ENCODE data around the gene EHBP1L1.
A peak's percentile ranks its signal among the peaks of the same experiment; 100 is the strongest.

The EHBP1L1 gene

DNA sequence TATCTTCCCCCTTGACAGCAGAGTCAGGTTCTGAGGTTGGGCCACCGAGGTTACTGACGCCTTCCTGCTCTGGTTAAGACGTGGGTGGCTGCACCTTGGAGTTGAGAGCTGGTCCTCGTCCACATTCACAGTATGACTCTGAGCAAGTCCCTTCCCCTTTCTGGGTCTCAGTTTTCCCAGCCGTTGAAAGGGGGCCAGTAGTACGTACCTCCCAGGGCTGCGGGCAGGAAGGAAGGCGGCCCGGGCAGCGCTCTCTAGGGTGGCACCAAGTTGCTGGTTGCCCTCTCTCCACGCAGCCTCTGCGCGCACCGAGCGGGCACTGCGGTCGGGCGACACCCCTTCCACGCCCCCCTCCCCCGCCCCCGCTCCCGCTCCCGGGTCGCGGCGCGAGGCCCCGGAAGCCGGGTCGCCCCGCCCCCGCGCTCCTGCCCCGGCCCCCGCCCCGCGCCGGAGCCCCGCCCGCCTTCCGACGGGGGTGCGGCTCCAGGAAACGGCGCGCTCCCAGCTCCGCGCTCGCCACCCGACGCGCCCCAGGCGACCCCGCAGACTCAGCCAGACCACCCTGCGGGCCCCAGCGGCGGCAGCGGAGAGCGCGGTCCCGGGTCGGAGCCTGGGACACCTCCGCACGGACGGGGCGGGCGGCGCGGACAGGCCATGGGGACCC is at the start of gene EHBP1L1:
Gene EHBP1L1, plus strand, starts transcription at position 486 of the 664 bp plus-strand sequence. CDS start 250 bp downstream, outside the sequence.
- peak; percentile 67 to 73 for DNase-seq (ENCODE audit: low read depth in 2 of 2)

DNA sequence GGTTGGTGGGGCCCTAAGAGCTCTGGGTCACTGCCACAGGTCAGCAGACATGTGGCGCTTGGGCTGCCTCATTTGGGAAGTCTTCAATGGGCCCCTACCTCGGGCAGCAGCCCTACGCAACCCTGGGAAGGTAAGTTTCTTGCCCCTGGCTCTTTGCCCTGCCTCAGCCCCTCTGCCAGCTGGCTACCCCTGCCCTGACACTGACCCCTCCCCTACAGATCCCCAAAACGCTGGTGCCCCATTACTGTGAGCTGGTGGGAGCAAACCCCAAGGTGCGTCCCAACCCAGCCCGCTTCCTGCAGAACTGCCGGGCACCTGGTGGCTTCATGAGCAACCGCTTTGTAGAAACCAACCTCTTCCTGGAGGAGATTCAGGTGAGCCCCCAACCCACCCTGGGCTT is 49.1 kb upstream of the EHBP1L1 start:
- DNase-seq (ENCODE audit: low read depth in 2 of 2), result no peak

DNA sequence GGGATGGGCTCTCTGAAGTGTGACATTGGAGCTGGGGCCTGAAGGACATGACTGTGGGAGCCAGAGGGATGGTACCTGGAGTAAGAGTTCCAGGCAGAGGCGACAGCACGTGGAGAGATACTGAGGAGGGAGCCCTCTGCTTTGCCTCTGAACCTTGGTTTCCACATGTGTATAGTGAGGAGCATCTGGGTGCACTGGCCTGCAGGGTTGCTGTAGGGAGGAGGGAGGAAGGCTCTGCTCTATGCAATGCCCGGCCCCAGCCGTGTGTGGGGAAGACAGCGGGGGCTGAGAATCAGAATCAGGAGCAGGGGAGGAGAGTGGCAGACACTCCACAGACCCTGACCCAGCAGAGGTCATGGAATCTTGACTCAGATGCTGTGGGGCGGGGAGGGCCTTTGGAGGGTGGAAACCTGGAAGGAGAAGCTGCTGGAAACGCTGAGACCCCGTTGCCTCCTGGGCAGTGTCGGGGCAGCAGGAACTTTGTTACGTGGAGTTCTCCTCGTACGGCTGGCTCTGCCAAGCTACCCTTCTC is 47.0 kb upstream of the EHBP1L1 start:
- no peak for DNase-seq (ENCODE audit: low read depth in 2 of 2)

DNA sequence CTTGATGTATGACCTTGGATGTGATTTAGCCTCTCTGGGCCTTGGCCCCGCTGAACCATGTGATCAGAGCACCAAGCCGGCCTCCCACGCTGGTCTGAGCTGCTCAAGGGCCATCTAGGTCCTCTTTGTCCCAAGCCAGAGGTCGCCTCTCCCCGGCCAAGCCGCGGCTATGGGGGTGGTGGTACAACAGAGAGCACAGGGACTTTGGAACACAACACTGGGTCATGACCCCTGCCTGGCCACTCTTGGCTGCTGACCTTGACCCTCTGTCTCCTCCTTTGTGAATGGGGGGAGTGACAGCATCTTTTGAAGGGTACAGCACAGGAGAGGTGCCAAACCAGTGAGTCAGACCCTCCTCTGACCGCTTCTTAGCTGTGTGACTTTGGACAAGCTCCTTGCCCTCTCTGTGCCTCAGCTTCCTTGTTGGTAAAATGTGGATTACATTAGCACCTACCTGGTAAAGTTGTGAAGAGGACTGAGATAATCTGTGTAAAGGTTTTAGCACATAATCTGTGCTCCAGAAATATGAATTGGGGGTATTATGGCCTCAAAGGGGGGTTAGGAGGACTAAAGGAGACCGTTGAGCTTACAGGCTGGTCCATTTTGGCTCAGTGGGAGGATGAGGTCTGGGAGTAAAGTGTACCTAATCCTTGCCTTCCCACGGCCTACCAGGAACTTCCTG is 46.2 kb upstream of the EHBP1L1 start:
- no peak for DNase-seq (ENCODE audit: low read depth in 2 of 2)

DNA sequence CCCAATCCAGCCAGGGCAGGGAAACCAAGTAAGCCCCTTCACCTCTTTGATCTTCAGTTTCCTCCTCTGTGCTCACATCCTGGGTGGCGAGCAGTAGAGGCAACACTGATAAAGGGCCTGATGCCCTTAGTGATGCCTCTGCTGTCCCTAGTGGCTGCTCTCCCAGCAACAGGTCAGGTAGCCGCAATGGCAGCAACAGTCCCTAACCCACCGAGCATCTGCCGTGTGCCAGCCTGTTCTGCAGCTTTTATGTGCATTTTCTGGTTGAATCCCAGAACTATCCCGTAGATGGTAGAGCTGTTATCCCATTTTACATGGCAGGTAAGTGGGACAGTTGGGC is 45.7 kb upstream of the EHBP1L1 start:
- DNase-seq (ENCODE audit: low read depth in 2 of 2), result no peak

DNA sequence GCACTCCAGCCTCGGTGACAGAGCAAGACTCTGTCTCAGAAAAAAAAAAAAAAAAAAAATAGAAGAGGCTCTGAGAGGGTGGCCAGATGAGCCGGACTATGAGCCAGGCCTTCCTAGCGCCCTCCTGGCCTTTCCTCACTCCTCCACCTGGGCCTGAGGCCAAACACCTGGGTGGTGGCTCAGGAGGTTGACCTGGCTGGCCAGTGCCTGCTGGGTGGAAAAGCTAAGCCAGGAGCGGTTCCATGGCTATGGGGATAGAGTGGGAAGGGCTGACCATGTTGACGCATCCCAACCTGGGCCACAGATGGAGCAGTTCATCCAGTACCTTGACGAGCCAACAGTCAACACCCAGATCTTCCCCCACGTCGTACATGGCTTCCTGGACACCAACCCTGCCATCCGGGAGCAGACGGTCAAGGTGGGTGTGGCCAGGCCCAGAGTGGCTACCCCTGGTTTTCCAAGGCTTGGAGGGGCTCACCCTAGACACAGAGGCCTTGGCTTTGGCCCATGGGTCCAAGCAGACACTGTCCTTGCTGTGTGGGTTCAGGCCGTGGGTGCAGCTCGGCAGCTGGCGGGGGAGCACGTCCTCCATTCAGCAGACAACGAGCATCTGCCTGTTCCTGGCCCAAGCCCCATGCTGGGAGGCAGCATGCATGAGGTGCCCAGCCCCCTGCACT is 43.3 kb upstream of the EHBP1L1 start:
- no peak for DNase-seq (ENCODE audit: low read depth in 2 of 2)

DNA sequence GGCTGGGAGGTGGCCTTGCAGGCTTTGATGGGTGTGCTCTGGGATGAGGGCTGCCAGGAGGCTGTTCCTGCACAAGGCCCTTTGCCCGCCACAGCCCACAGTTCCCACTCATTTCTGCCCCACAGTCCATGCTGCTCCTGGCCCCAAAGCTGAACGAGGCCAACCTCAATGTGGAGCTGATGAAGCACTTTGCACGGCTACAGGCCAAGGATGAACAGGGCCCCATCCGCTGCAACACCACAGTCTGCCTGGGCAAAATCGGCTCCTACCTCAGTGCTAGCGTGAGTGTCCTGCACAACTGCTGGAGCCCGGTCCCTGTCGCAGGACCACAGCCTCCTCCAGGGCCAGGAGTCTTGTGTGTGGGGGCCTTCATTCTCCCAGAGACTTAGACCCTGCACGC is 40.8 kb upstream of the EHBP1L1 start:
- no peak for DNase-seq (ENCODE audit: low read depth in 2 of 2)

DNA sequence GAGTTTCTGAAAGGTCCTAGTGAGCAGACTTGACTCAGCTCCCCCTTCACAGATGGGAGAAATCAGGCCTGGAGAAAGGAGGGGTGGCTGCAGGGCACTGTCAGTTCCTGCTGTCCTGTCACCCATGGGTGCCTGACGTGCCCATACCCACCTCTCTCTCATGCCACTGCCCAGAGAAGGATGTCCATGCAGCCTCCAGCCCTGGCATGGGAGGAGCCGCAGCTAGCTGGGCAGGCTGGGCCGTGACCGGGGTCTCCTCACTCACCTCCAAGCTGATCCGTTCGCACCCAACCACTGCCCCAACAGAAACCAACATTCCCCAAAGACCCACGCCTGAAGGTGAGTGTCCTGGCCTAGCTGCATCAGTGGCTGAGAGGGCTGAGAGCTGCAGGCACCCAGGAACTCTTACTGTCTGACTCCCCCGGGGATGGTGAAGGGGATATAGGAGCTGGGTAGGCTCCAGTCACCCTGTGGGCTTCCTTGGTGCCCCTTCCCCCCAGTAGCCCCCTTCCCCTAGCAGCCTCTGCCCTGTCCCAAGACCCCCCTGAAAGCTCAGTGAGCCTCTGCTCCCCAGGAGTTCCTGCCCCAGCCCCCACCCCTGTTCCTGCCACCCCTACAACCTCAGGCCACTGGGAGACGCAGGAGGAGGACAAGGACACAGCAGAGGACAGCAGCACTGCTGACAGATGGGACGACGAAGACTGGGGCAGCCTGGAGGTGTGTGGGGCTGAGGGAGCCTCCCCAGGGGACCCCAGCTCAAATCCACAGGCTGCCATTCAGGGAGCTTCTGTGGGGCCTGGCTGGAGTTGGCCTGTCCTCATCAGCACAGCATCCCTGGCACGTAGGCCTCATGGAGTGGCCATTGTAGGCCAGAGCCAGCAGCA is 39.2 kb upstream of the EHBP1L1 start:
- no peak for DNase-seq (ENCODE audit: low read depth in 2 of 2)

DNA sequence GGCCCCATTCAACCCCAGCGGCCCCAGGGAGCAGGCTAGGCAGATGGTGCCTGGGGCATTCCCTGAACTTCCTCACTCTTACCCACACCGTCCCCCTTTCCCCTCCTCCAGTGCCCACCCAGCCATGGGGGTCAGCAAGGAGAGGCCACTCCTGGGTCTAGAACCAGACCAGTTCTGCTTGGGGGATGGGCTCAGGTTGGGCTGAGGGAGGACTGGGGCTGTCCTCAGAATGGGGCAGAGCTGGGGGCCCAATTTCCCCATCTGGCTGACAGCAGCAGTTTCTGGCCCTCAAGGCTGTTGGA is 38.6 kb upstream of the EHBP1L1 start:
- DNase-seq (ENCODE audit: low read depth in 2 of 2), result no peak

DNA sequence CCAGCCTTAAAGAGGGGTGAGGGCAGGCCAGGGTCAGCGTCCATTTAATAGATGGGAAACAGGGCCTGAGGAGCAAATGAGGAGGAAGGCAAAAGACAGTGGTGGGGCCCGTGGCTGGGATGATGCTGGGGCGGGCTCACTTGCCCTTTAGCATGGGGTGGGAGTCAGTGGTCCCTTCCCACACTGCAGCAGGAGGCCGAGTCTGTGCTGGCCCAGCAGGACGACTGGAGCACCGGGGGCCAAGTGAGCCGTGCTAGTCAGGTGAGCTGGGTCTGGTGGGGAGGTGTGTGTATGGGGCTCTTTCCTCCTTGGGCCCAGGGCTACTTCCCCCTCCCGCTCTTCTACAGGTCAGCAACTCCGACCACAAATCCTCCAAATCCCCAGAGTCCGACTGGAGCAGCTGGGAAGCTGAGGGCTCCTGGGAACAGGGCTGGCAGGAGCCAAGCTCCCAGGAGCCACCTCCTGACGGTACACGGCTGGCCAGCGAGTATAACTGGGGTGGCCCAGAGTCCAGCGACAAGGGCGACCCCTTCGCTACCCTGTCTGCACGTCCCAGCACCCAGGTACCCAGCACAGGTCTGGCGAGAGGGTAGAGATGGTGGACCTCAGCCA is 38.1 kb upstream of the EHBP1L1 start:
- DNase-seq (ENCODE audit: low read depth in 2 of 2), result no peak

DNA sequence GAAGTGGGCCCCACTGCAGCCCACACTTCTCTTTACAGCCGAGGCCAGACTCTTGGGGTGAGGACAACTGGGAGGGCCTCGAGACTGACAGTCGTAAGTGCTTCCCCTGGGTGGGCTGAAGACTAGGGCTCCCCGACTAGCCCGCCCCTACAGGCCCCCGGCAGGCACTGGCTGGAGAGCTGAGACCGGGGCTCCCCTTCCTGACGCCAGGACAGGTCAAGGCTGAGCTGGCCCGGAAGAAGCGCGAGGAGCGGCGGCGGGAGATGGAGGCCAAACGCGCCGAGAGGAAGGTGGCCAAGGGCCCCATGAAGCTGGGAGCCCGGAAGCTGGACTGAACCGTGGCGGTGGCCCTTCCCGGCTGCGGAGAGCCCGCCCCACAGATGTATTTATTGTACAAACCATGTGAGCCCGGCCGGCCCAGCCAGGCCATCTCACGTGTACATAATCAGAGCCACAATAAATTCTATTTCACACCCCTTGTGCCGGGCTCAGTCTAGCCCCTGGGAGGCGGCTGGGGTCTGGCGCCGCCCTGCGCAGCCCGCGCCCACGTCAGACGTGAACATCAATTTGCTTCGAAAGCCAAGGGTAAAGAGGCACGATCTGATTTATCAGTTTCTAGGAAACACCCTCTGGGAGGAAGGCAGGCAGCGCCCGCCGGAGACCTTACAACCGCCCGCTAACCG is 37.5 kb upstream of the EHBP1L1 start:
- no peak for DNase-seq (ENCODE audit: low read depth in 2 of 2)

DNA sequence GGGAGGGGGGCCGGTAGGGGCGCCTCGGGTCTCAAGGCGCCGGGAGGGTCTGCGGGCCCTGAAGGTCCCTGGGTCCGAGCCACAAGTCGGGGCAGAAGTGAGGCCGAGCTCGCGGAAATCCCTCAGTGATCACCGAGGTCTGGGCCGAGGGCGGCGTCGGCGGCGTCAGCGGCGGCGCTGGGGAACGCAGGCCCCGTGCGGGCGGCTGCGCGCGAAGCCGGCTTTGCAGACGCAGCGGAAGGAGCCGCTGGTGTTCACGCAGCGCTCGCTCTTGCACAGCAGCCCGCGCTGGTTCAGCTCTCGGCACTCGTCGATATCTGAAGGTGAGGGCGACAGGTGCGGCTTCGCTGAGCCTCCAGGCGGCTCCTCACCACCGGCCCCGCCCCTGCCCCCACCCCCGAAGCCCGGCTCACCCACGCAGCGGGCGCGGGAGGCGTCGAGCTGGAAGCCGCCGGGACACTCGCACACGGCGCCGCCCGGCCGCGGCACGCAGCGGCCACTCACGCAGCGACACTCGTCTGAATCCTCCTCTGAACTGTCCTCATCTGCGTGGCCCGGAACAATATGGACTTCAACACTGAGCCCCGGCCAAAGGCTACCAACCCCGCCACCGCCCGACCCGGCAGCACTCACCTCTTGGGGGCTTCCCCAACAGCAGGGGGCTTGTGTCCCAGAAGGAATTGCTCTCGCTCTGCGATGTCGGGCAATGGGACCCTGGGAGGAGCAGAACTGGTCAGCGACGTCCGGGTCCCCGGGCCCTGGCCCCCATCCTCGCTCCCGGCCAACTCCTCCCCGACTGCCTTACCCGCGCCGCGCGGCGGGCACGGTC is 36.7 kb upstream of the EHBP1L1 start:
- DNase-seq (ENCODE audit: low read depth in 2 of 2), result no peak

DNA sequence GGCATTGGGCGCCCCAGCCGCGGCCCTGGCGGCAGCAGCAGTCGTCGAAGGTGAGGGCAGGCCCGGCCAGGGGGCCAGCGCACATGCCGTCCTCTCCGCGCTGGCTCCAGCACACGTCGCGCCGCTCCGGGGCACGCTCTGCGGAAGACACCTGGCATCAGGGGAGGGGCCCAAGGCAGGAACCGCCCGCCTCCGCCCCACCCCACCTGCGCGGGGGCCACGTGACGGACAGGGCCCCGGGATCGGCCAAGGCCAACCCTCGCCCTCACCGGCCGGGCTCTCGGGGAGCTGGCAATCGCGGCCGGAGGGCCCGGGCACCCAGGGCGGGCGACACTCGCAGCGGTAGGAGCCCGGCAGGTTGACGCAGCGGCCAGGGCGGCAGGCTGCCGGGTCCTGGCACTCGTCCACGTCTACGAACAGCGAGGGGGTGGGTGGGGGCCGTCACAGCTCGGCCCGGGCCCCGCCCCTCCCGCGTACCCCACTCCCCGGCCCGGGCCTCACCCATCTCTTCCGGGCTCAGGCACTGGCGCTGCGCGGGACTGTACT is 36.0 kb upstream of the EHBP1L1 start:
- DNase-seq (ENCODE audit: low read depth in 2 of 2), result no peak

DNA sequence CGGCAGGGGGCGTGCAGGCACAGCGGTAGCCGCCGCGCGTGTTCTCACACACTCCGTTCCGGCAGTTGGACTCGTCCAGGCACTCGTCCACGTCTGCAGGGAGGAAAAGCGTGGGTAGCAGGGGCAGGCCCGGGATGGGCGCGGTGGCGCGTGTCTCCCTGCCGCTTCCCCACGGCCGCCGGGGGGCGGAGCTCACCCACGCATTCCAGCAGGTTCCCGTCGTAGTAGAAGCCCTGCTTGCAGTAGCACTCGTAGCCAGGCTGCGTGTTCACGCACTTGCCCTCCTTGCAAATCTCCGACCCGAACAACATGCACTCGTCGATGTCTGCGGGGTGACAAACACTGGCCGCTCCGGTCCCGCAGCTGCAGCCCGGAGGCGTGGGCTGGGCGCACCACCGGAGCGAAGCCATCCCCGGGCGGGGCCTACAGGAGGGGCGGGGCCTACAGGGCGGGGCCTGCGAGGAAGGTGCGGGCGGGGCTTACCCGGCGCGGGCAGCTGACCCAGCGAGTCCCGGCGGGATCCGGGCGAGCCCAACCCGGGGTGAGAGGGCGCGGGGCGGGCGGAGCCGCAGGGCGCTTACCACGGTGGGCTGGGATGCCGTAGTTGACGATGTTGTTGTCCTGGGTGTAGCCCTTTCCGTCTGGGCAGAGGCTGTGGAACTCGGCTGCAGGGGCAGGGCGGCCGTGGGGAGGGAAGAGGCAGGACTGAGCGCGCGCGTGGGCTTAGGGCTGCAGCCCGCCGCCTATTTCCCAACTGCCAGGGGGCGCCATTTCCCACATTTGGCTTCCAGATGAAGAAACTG is 35.4 kb upstream of the EHBP1L1 start:
- DNase-seq (ENCODE audit: low read depth in 2 of 2), result peak; percentile 77 to 83

DNA sequence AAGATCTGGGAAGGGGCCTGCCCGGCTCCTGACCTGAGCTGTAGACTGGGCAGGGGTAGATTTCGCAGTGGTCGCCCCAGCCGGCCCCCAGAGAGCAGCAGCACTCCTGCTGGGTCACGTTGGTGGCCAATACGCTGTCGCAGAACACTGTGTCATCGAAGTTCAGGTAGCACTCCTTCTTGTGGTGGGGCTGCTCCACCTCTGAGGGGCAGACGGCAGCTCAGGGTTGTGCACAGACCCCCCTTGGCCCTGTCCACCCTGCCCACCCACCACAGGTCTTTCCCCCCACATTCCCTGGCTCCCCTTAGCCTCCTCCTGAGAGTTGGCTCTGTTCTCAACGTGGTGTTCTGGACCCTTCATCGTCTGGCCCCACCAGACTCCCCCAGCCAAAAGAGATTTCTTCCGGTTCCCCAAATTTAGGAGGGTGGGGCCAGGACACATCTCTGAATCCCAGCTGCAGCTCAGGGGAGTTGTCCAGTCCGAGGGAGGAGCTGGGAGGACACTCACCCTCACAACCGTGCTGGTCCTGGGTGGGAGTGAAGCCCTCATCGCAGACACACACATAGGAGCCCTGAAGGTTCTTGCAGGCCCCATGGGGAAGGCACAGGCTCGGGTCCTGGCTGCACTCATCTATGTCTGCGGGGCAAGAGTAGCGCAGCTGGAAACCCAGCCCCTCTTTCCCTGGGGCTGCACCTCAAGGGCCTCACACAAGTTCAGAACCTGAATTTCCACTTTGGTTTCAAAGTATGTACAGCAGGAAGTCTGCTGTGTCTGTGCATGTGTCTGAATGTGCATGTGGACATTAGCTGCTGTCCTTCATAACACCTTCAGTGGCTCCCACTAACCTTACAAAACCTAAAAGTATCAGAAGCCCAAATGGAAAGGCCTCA is 34.5 kb upstream of the EHBP1L1 start:
- DNase-seq (ENCODE audit: low read depth in 2 of 2), result no peak

DNA sequence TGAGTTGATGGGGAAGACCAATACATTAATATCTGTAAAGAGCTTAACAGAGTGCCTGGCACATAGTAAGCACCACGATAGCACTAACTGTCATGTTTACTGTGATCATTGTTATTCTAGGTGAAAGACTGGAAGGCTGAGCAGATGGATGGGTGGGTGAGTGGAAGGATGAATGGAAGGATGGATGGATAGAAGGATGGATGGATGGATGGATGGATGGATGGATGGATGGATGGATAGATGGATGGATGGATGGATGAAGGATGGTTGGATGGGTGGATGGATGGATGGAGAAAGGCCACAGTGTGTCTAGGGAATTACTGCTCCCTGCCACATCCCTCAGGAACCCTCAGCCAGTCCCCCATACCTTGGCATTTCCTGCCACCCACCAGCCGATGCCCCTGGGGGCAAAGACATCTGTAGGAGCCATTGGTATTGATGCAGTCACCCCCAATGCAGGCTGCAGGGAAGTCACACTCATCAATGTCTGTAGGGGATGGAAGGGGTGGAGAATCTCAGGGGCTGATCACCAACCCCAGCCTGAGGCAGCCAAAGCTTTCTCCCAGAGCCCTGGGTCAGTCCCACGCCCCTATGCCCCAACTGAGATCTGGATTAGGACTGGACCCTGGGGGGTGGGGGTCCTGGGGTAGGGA is 33.0 kb upstream of the EHBP1L1 start:
- no peak for DNase-seq (ENCODE audit: low read depth in 2 of 2)

DNA sequence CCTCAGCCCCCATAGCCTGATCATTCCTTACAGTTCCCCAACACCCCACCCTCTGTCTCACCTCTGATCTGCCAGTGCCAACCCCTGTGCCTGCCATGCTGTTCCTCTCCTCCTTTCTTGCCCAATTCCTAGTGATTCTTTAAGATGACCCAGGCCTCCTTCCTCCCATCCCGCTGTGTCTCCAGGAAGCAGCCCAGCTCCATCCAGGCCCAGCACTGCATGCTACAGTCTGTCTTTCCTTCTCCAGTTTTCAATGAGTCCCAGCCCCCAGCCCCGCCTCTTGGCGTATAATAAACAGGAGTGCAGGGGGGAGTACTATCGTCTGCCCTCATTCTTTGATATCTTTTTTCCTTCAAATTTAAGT is 30.0 kb upstream of the EHBP1L1 start:
- DNase-seq (ENCODE audit: low read depth in 2 of 2), result no peak

Data from stimulated activated CD4-positive, alpha-beta T cell treated with anti-CD3 and anti-CD28 coated beads, Interleukin-1b, Interleukin-23, amount 100 ng/mL, for 4 hours (primary cell).